ENCODE results near the gene ALDH3B1. TPM values are rescaled to one million over a fixed set of nuclear protein-coding genes. Genes with fewer than 3 reads are reported as not detected.

The ALDH3B1 gene
- total and polyA plus RNA-seq, 2 of the 4 experiments (the other 2 are of a cell fraction), result 11.8 to 22.8 TPM

- Histone ChIP-seq H3K18ac (ENCODE audit: low read depth, low read length) (no peak overlapping the region), H2AFZ (replicated peaks; ENCODE audit: low read length, poor library complexity) (no peak overlapping the region), H2BK120ac (ENCODE audit: low read depth, low read length) (no peak overlapping the region), H3K27me3 (ENCODE audit: control insufficient read depth, insufficient read depth, low read length) (no peaks in the 10 kb centered on the region), H3K9ac (ENCODE audit: low read depth, low read length) (no peak overlapping the region), H4K91ac (ENCODE audit: insufficient read depth, low read depth, low read length) (no peak overlapping the region), H2AK5ac (ENCODE audit: low read depth, low read length) (no peak overlapping the region), H3K9me3 (ENCODE audit: control insufficient read depth, insufficient read depth, low read length) (no peaks in the 10 kb centered on the region), H3K9me1 (ENCODE audit: insufficient read depth, low read length) (no peaks in the 10 kb centered on the region), H2BK5ac (ENCODE audit: low read depth, low read length, poor library complexity, severe bottlenecking) (no peak overlapping the region), H4K5ac (ENCODE audit: low read depth, low read length) (no peak overlapping the region), H3K4me3 (ENCODE audit: insufficient read depth, low read depth, low read length) (no peak overlapping the region), H3K4ac (ENCODE audit: low read depth, low read length) (no peak overlapping the region), H3K56ac (ENCODE audit: extremely low read depth, insufficient read depth, low read length) (no peak overlapping the region), H2BK15ac (ENCODE audit: low read depth, low read length) (no peak overlapping the region), H3K4me2 (ENCODE audit: low read depth, low read length) (no peak overlapping the region), H3K14ac (replicated peaks; ENCODE audit: low read depth, low read length) (no peak overlapping the region), H3K27ac (ENCODE audit: insufficient read depth, low read length) (no peak overlapping the region), H3K79me1 (ENCODE audit: low read depth in 1 of 2, low read length in 2 of 2) (peaks cover 7 to 49% of the 10 kb centered on the region in 2 experiments; a peak in 3 of 4 replicates), H3K4me1 (ENCODE audit: control insufficient read depth, insufficient read depth, low read length) (peaks cover 25% of the 10 kb centered on the region), H3K23ac (ENCODE audit: low read depth, low read length) (no peak overlapping the region), H4K20me1 (ENCODE audit: insufficient read depth, low read length) (no peaks in the 10 kb centered on the region; the same call in 1 of the 2 replicates), H4K8ac (ENCODE audit: low read depth in 2 of 2, low read length in 2 of 2) (no peak overlapping the region), H3K36me3 (ENCODE audit: control insufficient read depth, insufficient read depth, low read length) (peaks cover 31% of the 10 kb centered on the region), H2BK20ac (ENCODE audit: low read depth, low read length) (no peak overlapping the region), H2AK9ac (replicated peaks; ENCODE audit: low read depth, low read length, poor library complexity) (peak overlapping the region; percentile 67)
- dilution Hi-C loops (cut with HindIII; ENCODE audit: low sequenced_read_pairs, unreplicated experiment), result no loop called here
- in situ Hi-C loops (cut with MboI; ENCODE audit: low sequenced_read_pairs), result no loop called here
- WGBS, 2 experiments (ENCODE audit: extremely low coverage in 2 of 2, insufficient read length in 1 of 2), result 90% methylated on average over 13 of the region's 27 CpGs; no CpG with 5 or more reads in 1 of the 2 experiments
- DNase-seq (no peak), ATAC-seq (ENCODE audit: low read depth) (no peak)
- CTCF ChIA-PET, result interaction anchor here (0.6 to 1.4 kb wide), 2 partner anchors 10 to 78 kb away, joined by 3 to 8 read pairs; no protein-coding TSS in a partner anchor
- POLR2A ChIA-PET (ENCODE audit: unreplicated experiment), result no interaction called here
- TF ChIP-seq MAFK (IDR thresholded peaks at IDR 0.05; ENCODE audit: low read depth, low read length) (no peak), MAZ (IDR thresholded peaks at IDR 0.05; ENCODE audit: borderline replicate concordance, low read depth, low read length) (no peak), FOS (IDR thresholded peaks at IDR 0.05; ENCODE audit: low read depth, low read length) (no peak), RAD21 (IDR thresholded peaks at IDR 0.05; ENCODE audit: low read length) (no peak)
- no TSS peak for BruUV-seq (replicated peaks)
- intact Hi-C loops (cut with micrococcal nuclease), result no loop called here
Measured at GRCh38 chr11:68042219-68043028, 32.3 kb downstream of the ALDH3B1 start.

Data from IMR-90 (cell line).